Cerebellar nuclear complex (tissue), 1 donor: Measurements from ENCODE around the gene GIPR.
"Not testable (repeated sequence)": the region's sequence is repeated elsewhere in the genome, so short reads cannot be mapped to it uniquely, and the experiment has no call there.

ENCODE experiments used
- DNase-seq, 2 experiments: peaks; one replicate each; lab custom pipeline; 2025; lab: John Stamatoyannopoulos, UW

GIPR gene, protein sequence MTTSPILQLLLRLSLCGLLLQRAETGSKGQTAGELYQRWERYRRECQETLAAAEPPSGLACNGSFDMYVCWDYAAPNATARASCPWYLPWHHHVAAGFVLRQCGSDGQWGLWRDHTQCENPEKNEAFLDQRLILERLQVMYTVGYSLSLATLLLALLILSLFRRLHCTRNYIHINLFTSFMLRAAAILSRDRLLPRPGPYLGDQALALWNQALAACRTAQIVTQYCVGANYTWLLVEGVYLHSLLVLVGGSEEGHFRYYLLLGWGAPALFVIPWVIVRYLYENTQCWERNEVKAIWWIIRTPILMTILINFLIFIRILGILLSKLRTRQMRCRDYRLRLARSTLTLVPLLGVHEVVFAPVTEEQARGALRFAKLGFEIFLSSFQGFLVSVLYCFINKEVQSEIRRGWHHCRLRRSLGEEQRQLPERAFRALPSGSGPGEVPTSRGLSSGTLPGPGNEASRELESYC

GRCh38 chr19:45667620-45668341 lies at the start of gene GIPR:
GIPR (plus strand) TSS chr19:45668221; CDS start chr19:45669521, 1,300 bp downstream.
- no peak for DNase-seq

DNA sequence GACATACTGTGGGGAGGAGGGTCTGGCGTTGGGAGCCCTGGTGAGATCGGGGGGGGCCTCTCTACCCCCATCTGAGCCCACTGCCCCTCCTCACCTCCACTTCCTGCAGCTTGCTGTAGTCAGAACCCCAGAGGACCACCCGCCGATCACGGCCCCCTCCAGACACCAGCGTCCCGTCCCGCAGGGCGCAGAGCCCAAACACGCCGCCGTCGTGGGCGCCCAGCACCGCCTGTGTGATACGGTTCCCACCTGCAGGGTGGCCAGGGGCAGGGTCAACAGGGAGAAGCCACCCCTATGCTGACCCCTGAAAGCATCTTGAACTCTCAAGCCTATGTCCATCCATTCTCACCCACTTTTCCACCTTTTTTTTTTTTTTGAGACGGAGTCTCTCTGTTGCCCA lies 46.6 kb upstream of the GIPR start:
- no peak for DNase-seq

DNA sequence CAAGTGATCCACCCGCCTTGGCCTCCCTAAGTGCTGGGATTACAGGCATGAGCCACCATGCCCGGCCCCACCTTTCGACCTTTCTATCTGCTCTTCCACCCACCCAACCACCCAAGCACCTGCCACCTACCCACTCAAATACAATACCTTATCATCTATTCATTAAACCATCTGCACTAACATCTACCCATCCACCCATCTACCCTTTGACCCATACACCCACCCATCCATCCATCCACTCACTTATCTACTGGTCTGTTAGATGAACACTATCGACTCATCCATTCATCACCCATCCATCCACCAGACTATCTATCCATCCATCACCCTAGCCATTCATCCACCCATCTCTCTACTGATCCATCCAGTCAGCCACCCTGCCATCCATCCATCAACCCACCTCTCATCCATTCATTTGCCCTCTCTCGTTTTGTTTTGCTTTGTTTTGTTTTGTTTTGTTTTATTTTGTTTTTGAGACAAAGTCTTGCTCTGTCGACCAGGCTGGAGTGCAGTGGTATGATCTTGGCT lies 46.0 kb upstream of the GIPR start:
- DNase-seq = no peak

DNA sequence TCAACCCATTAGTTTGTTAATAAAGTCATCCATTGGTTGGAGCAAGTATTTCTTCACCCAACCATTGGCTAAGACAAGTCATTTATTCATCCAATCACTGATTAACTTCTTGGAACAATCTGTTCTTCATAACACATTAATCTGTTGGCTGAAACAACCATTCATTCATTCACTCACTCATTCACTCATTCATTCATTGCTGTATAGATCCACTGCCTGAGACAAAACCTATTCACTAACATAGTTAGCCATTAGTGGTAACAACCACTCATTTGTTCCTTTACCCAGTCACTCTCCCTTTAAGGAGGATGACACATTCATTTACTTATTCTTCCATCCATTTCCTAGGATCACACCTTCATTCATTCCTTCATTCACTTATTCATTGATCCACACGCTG lies 44.0 kb upstream of the GIPR start:
- DNase-seq = no peak

- DNase-seq = not testable (repeated sequence)
These were observed 39.8 kb upstream of the GIPR start for GRCh38 chr19:45628219-45628618.

GRCh38 chr19:45629704-45630103 lies 38.3 kb upstream of the GIPR start:
- no peak for DNase-seq

GRCh38 chr19:45630463-45630862 lies 37.6 kb upstream of the GIPR start:
- DNase-seq = no peak

DNA sequence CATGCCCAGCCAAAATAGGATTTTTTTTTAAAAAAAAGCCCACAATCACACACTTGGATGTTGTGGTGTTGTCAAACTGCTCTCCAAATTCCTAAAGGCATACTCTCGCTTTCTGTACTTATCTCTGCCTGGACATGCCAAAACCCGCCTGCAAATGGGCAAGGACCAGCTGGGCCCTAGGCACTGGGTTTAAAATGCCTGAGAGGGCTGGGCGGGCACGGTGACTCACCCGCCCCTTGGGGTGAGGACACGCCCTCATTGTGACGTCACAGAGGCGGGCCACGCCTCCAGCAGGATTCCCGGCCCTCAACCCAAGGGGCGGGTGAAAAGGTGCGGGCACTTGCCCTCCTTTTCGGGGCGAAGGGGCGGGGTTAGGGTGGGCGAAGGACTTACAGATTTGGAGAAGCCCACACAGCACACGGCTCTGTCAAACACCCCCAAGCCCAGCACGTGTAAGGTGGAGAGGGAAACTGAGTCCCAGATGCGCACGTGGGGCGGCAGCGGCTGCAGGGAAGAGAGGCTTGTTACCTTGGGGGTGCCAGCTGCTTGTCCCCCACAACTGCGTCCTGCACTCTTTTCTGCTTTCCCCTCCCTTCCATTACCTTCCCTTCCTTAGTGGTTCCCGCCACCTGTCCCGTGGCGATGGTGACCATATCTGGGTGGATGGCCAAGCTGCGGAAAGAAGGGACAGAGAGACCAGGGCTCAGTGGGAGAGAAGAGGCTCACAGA lies 35.4 kb upstream of the GIPR start:
- no peak for DNase-seq

- DNase-seq = no peak
These were observed 31.7 kb upstream of the GIPR start for GRCh38 chr19:45636275-45636674.

DNA sequence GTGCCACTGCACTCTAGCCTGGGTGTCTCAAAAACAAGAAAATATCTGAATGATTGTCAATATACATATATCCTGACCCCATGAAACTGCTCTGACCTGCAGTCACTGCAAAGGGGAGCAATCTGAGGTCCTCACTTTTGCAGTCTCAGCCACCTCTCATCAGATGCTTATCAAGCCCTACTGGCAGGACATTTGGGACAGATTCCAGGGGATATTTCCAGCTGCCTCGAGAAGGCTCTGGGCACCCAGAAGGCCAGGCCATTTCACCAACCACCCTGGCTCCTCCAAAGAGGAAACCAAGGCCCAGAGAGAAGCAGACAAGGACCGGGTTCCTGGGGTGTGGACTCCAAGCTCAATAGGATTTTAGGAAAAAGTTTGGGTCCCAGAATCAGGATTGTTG lies 31.1 kb upstream of the GIPR start:
- DNase-seq = no peak

GRCh38 chr19:45637890-45638667 lies 29.9 kb upstream of the GIPR start:
- DNase-seq = no peak

- DNase-seq = no peak
These were observed 28.9 kb upstream of the GIPR start, which contains the start of gene EML2 for GRCh38 chr19:45638930-45639729. EML2 (minus strand) TSS chr19:45639397; CDS start chr19:45639376, 21 bp downstream.

- DNase-seq = no peak
These were observed 27.2 kb upstream of the GIPR start for GRCh38 chr19:45640849-45641273.

- DNase-seq = no peak
These were observed 26.5 kb upstream of the GIPR start for GRCh38 chr19:45641274-45642105.

GRCh38 chr19:45643024-45643926 lies 24.7 kb upstream of the GIPR start:
- peak in 1 of 2 experiments; percentile 83 for DNase-seq

DNA sequence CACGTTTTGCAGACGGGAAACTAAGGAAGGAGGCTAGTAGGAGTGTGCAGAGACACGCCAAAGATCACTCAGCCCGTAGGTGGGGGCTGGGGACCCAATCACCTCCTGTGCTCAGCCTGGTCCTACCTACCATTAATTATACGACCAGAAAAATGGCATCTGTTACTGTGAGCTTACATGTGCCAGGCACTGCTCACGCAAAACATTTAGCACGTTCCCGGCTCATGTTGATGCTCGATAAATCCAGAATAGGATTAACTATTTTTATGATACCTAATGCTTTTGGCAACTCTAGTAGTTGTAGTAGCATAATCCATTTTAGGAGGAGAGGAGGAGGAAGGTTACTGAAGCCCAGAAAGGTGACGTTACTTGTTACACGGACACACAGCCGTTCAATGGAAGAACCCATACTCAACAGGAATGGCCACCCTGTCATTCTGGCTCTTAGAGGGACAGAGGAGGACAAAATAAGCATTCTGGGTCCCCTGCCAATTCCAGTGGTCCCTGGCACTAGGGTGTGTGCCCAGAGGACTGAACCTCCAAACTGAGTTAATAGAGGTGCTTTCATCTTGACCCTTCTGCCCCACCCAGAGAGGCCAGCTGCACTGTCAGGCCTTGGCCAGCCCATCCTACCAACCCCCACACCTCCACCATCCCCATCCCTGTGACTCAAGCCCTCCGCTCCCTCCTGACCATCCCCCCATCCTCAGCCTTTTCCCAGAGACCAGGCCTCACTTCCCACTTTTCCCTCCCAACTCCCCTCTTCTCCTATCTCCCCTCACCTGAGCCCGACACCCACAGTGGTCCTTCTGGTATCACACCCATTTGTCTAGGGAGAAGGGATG lies 23.9 kb upstream of the GIPR start:
- no peak for DNase-seq

DNA sequence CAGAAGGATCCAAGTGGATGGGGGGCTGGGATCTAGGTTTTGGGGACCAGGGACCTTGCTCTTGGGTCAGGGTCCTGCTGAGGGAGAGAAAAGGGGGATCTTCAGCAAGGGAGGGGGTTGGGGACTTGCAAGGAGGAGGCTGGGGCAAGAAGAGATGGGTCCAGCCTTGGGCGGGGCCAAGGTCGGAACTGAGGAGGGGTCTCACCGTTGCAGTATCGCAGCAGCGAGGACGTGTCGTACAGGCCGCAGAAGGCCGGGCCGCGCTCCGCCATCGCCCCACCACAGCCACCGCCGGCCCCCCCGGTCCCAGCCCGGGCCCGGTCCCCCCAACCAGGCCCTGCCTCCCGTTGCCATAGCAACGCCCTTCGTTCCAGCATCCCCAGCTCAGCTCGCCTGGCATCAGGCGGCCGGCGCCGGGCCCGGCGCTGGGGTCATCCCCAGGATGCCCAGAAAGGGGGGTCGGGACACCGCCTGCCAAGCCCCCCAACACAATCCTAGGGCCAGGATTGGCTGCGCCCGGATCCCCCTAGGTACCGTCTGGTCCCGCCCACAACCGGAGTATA lies 22.9 kb upstream of the GIPR start:
- no peak for DNase-seq
